Mesenchymal stem cell (in vitro differentiated cells and primary cell): ENCODE data around the gene NLGN1.
"Not testable (repeated sequence)": the region's sequence is repeated elsewhere in the genome, so short reads cannot be mapped to it uniquely, and the experiment has no call there.

Experiments
- DNase-seq: peaks from one replicate; pipeline ENCODE4 v3.0.0-alpha.2; 2013
- H2AFZ ChIP-seq: one replicate; pipeline ENCODE4 v1.6.1; 2013; ENCODE audit warnings: low read depth, mild to moderate bottlenecking, control low read depth, inconsistent platforms, low read length, moderate library complexity
- H2AK5ac ChIP-seq: 2 replicates; pipeline ENCODE4 v1.6.1; 2013; ENCODE audit warnings: low read length, moderate library complexity, mild to moderate bottlenecking, inconsistent platforms; ENCODE audit not compliant: severe bottlenecking
- H2BK120ac ChIP-seq: one replicate; pipeline ENCODE4 v1.6.1; 2013; ENCODE audit warnings: low read depth, mild to moderate bottlenecking, inconsistent platforms, low read length, moderate library complexity
- H2BK12ac ChIP-seq, 2 experiments: one replicate each; pipeline ENCODE4 v1.6.1; 2013; ENCODE audit warnings: inconsistent platforms in 2 of 2, low read length in 2 of 2, mild to moderate bottlenecking in 2 of 2, moderate library complexity in 2 of 2, control low read depth in 1 of 2
- H2BK15ac ChIP-seq: one replicate; pipeline ENCODE4 v1.6.1; 2013; ENCODE audit warnings: mild to moderate bottlenecking, low read depth, inconsistent platforms; ENCODE audit not compliant: poor library complexity, severe bottlenecking
- H2BK5ac ChIP-seq: 2 replicates; pipeline ENCODE4 v1.6.1; 2013; ENCODE audit warnings: low read depth, mild to moderate bottlenecking, low read length, control low read depth, inconsistent platforms; ENCODE audit not compliant: poor library complexity, severe bottlenecking
- H3K14ac ChIP-seq, 2 experiments: one replicate each; pipeline ENCODE4 v1.6.1; 2013; ENCODE audit warnings: inconsistent platforms in 2 of 2, low read length in 2 of 2, control low read depth in 1 of 2, mild to moderate bottlenecking in 1 of 2, moderate library complexity in 1 of 2
- H3K18ac ChIP-seq, 2 experiments: one replicate each; pipeline ENCODE4 v1.6.1; 2013; ENCODE audit warnings: inconsistent platforms in 2 of 2, low read length in 2 of 2, control low read depth in 1 of 2, low read depth in 1 of 2, mild to moderate bottlenecking in 1 of 2
- H3K23ac ChIP-seq, 2 experiments: one replicate each; pipeline ENCODE4 v1.6.1; 2013; ENCODE audit warnings: inconsistent platforms in 2 of 2, low read length in 2 of 2, mild to moderate bottlenecking in 2 of 2, moderate library complexity in 2 of 2, control low read depth in 1 of 2
- H3K27ac ChIP-seq: 2 replicates; pipeline ENCODE4 v1.5.1; 2013; ENCODE audit warnings: mild to moderate bottlenecking, moderate library complexity, low read length, control low read depth, inconsistent platforms; ENCODE audit not compliant: poor library complexity, severe bottlenecking
- H3K27me3 ChIP-seq, 2 experiments: 2 replicates each; pipeline versions ENCODE4 v1.6.1 to v1.7.0; 2013; ENCODE audit warnings: low read length in 2 of 2, mild to moderate bottlenecking in 2 of 2, moderate library complexity in 2 of 2, control low read depth in 1 of 2, inconsistent platforms in 1 of 2; ENCODE audit not compliant: control insufficient read depth in 1 of 2, insufficient read depth in 1 of 2
- H3K36me3 ChIP-seq, 2 experiments: 2 replicates each; pipeline versions ENCODE4 v1.6.1 to v1.7.0; 2013; ENCODE audit warnings: low read length in 2 of 2, control low read depth in 1 of 2, inconsistent platforms in 1 of 2, low read depth in 1 of 2, mild to moderate bottlenecking in 1 of 2; ENCODE audit not compliant: insufficient read depth in 2 of 2, control insufficient read depth in 1 of 2
- H3K4ac ChIP-seq, 2 experiments: one replicate each; pipeline ENCODE4 v1.6.1; 2013; ENCODE audit warnings: inconsistent platforms in 2 of 2, low read length in 2 of 2, mild to moderate bottlenecking in 2 of 2, moderate library complexity in 2 of 2, control low read depth in 1 of 2, low read depth in 1 of 2
- H3K4me1 ChIP-seq: 2 replicates; pipeline ENCODE4 v1.6.1; 2013; ENCODE audit warnings: low read depth, low read length, control low read depth; ENCODE audit not compliant: control insufficient read depth, insufficient read depth
- H3K4me2 ChIP-seq: 2 replicates; pipeline ENCODE4 v1.6.1; 2013; ENCODE audit warnings: low read length, mild to moderate bottlenecking, inconsistent platforms; ENCODE audit not compliant: poor library complexity, severe bottlenecking
- H3K4me3 ChIP-seq, 2 experiments: 2 replicates each; pipeline versions ENCODE4 v1.5.1 to v1.7.0; 2013; ENCODE audit warnings: low read length in 2 of 2, mild to moderate bottlenecking in 2 of 2, control low read depth in 1 of 2, low read depth in 1 of 2; ENCODE audit not compliant: insufficient read depth in 1 of 2
- H3K79me1 ChIP-seq: replicated peaks from 2 replicates; pipeline ENCODE4 v1.6.1; 2013; ENCODE audit warnings: mild to moderate bottlenecking, control low read depth, low read length, inconsistent platforms; ENCODE audit not compliant: poor library complexity, severe bottlenecking
- H3K9ac ChIP-seq: 2 replicates; pipeline ENCODE4 v1.7.0; 2013; ENCODE audit warnings: mild to moderate bottlenecking, low read length, moderate library complexity
- H3K9me3 ChIP-seq: 2 replicates; pipeline ENCODE4 v1.7.0; 2013; ENCODE audit warnings: mild to moderate bottlenecking, low read length; ENCODE audit not compliant: control insufficient read depth
- H4K8ac ChIP-seq: one replicate; pipeline ENCODE4 v1.6.1; 2013; ENCODE audit warnings: inconsistent platforms, mild to moderate bottlenecking, low read length, moderate library complexity
- H4K91ac ChIP-seq: one replicate; pipeline ENCODE4 v1.6.1; 2013; ENCODE audit warnings: mild to moderate bottlenecking, low read length, inconsistent platforms
- WGBS: methylation state at CpG from one replicate; pipeline ENCODE4 v1.1.7; 2013; ENCODE audit warnings: mixed read lengths; 5-methylcytosine and 5-hydroxymethylcytosine counted together

The NLGN1 gene

GRCh38 chr3:173440514-173440913 is 43.0 kb downstream of the NLGN1 start:
- Histone ChIP-seq H2BK15ac (no peak overlapping the region), H4K8ac (no peak overlapping the region), H2BK120ac (no peak overlapping the region), H3K4me3 (no peak overlapping the region), H3K9me3 (no peaks in the 10 kb centered on the region), H3K9ac (no peak overlapping the region), H2AK5ac (no peak overlapping the region), H3K27ac (no peak overlapping the region), H2AFZ (no peak overlapping the region), H3K4me1 (no peaks in the 10 kb centered on the region), H4K91ac (no peak overlapping the region), H3K36me3 (no peaks in the 10 kb centered on the region), H3K27me3 (no peaks in the 10 kb centered on the region), H3K4ac (no peak overlapping the region), H2BK5ac (no peak overlapping the region), H3K23ac (no peak overlapping the region), H3K4me2 (no peak overlapping the region), H3K79me1 (no peaks in the 10 kb centered on the region), H3K18ac (no peak overlapping the region), H3K14ac (no peak overlapping the region), H2BK12ac (no peak overlapping the region)
- 92% methylated on average over 3 of the region's 3 CpGs for WGBS
- DNase-seq, result no peak

GRCh38 chr3:173451561-173451960 is 54.0 kb downstream of the NLGN1 start:
- H2AFZ ChIP-seq, H2BK120ac ChIP-seq, H4K8ac ChIP-seq, H3K4me1 ChIP-seq, H3K27ac ChIP-seq, H2AK5ac ChIP-seq, H3K14ac ChIP-seq, H3K36me3 ChIP-seq, H3K23ac ChIP-seq, H3K4ac ChIP-seq, H4K91ac ChIP-seq, H3K18ac ChIP-seq, H3K4me2 ChIP-seq, H3K4me3 ChIP-seq, H3K79me1 ChIP-seq, H2BK12ac ChIP-seq, H2BK5ac ChIP-seq, H3K27me3 ChIP-seq, DNase-seq, H3K9ac ChIP-seq, H2BK15ac ChIP-seq: not testable (repeated sequence)
- 90% methylated on average over 10 of the region's 10 CpGs for WGBS
- H3K9me3 ChIP-seq, result peaks cover 12% of the 10 kb centered on the region

- H4K91ac ChIP-seq, result no peak overlapping the region
- no peak overlapping the region for H2AK5ac ChIP-seq
- H3K4me2 ChIP-seq, result no peak overlapping the region
- H3K9ac ChIP-seq, result no peak overlapping the region
- H2BK12ac ChIP-seq, result no peak overlapping the region
- H3K4me3 ChIP-seq, result no peak overlapping the region
- no peak overlapping the region for H3K23ac ChIP-seq
- WGBS, result 98% methylated on average over 3 of the region's 3 CpGs
- no peak overlapping the region for H4K8ac ChIP-seq
- no peaks in the 10 kb centered on the region for H3K27me3 ChIP-seq
- no peak overlapping the region for H2BK15ac ChIP-seq
- no peak overlapping the region for H3K27ac ChIP-seq
- H2BK120ac ChIP-seq, result no peak overlapping the region
- no peaks in the 10 kb centered on the region for H3K9me3 ChIP-seq
- no peaks in the 10 kb centered on the region for H3K36me3 ChIP-seq
- no peak overlapping the region for H3K4ac ChIP-seq
- no peak for DNase-seq
- H2AFZ ChIP-seq, result no peak overlapping the region
- H2BK5ac ChIP-seq, result no peak overlapping the region
- no peak overlapping the region for H3K14ac ChIP-seq
- H3K18ac ChIP-seq, result no peak overlapping the region
- no peaks in the 10 kb centered on the region for H3K79me1 ChIP-seq
- no peaks in the 10 kb centered on the region for H3K4me1 ChIP-seq
Measured at GRCh38 chr3:173463250-173463649, 65.7 kb downstream of the NLGN1 start.

- H3K9me3 ChIP-seq, result no peaks in the 10 kb centered on the region
- DNase-seq, result peak; percentile 57
- H3K36me3 ChIP-seq, result no peaks in the 10 kb centered on the region
- no peak overlapping the region for H2BK5ac ChIP-seq
- H3K79me1 ChIP-seq, result no peaks in the 10 kb centered on the region
- no peak overlapping the region for H2BK120ac ChIP-seq
- H4K91ac ChIP-seq, result no peak overlapping the region
- H3K4me3 ChIP-seq, result no peak overlapping the region
- no peak overlapping the region for H2BK12ac ChIP-seq
- H3K23ac ChIP-seq, result no peak overlapping the region
- H3K27ac ChIP-seq, result no peak overlapping the region
- no peak overlapping the region for H3K9ac ChIP-seq
- no peak overlapping the region for H2BK15ac ChIP-seq
- H2AFZ ChIP-seq, result no peak overlapping the region
- H2AK5ac ChIP-seq, result no peak overlapping the region
- H4K8ac ChIP-seq, result no peak overlapping the region
- no peaks in the 10 kb centered on the region for H3K4me1 ChIP-seq
- 41% methylated on average over 1 of the region's 1 CpG for WGBS
- no peak overlapping the region for H3K4me2 ChIP-seq
- H3K18ac ChIP-seq, result no peak overlapping the region
- no peaks in the 10 kb centered on the region for H3K27me3 ChIP-seq
- no peak overlapping the region for H3K4ac ChIP-seq
- H3K14ac ChIP-seq, result no peak overlapping the region
Measured at GRCh38 chr3:173465112-173465511, 67.6 kb downstream of the NLGN1 start.
